ENCODE measurements around the gene ZNF500. TPM values are rescaled to one million over a fixed set of nuclear protein-coding genes. Genes with fewer than 3 reads are reported as not detected.

Gene ZNF500
- total RNA-seq, 6 experiments from 2014 or later: 4.5 to 6.6 (median 5.8) TPM

GRCh38 chr16:4729876-4730275 lies 37.1 kb downstream of the ZNF500 start:
- DNase-seq: no peak
- Histone ChIP-seq H3K27me3 (no peaks in the 10 kb centered on the region), H3K4me3 (no peak overlapping the region), H3K9me3 (no peaks in the 10 kb centered on the region), H3K4me1 (peaks cover 0 to 6% (median 0%) of the 10 kb centered on the region in 4 donors), H3K36me3 (peaks cover 0 to 16% (median 6%) of the 10 kb centered on the region in 4 donors), H3K27ac (no peak overlapping the region)
- intact Hi-C loops (cut with DNase I): loop anchor here in 1 of 2 donors (10.0 kb wide), 1 partner anchor 225 kb away; the partner anchor contains the start of gene SEC14L5
- TF ChIP-seq POLR2A (IDR thresholded peaks at IDR 0.05) (no peak), CTCF (IDR thresholded peaks at IDR 0.05) (no peak)
- 94% methylated on average over 13 of the region's 15 CpGs for WGBS (ENCODE audit: insufficient coverage, low coverage, low lambda C conversion rate, missing lambda C conversion rate)
- no peak for ATAC-seq

GRCh38 chr16:4728676-4729075 lies 38.3 kb downstream of the ZNF500 start:
- peaks cover 0 to 16% (median 6%) of the 10 kb centered on the region in 4 donors for H3K36me3 ChIP-seq
- TF ChIP-seq CTCF (IDR thresholded peaks at IDR 0.05): no peak
- TF ChIP-seq POLR2A (IDR thresholded peaks at IDR 0.05): no peak
- intact Hi-C loops (cut with DNase I): no loop called here
- no peaks in the 10 kb centered on the region for H3K27me3 ChIP-seq
- no peak overlapping the region for H3K4me3 ChIP-seq
- no peak for ATAC-seq
- WGBS (ENCODE audit: insufficient coverage, low coverage, low lambda C conversion rate, missing lambda C conversion rate): 94% methylated on average over 5 of the region's 8 CpGs
- DNase-seq: no peak
- H3K9me3 ChIP-seq: no peaks in the 10 kb centered on the region
- H3K27ac ChIP-seq: no peak overlapping the region
- peaks cover 0 to 6% (median 0%) of the 10 kb centered on the region in 4 donors for H3K4me1 ChIP-seq

- Histone ChIP-seq H3K27ac (no peak overlapping the region), H3K4me3 (no peak overlapping the region), H3K27me3 (no peaks in the 10 kb centered on the region), H3K36me3 (peaks cover 0 to 16% (median 6%) of the 10 kb centered on the region in 4 donors), H3K4me1 (no peaks in the 10 kb centered on the region), H3K9me3 (no peaks in the 10 kb centered on the region)
- ATAC-seq (no peak), DNase-seq (no peak)
- TF ChIP-seq CTCF (IDR thresholded peaks at IDR 0.05): no peak
- 86% methylated on average over 6 of the region's 18 CpGs for WGBS (ENCODE audit: insufficient coverage, low coverage, low lambda C conversion rate, missing lambda C conversion rate)
- intact Hi-C loops (cut with DNase I): no loop called here
Measured at GRCh38 chr16:4726616-4727015, 40.3 kb downstream of the ZNF500 start.

GRCh38 chr16:4724661-4725270 lies 42.2 kb downstream of the ZNF500 start:
- 87% methylated on average over 6 of the region's 11 CpGs for WGBS (ENCODE audit: insufficient coverage, low coverage, low lambda C conversion rate, missing lambda C conversion rate)
- intact Hi-C loops (cut with DNase I): no loop called here
- TF ChIP-seq CTCF (IDR thresholded peaks at IDR 0.05) (no peak), POLR2A (IDR thresholded peaks at IDR 0.05) (no peak)
- H3K9me3 ChIP-seq: no peaks in the 10 kb centered on the region
- H3K4me3 ChIP-seq: no peak overlapping the region
- no peak overlapping the region for H3K27ac ChIP-seq
- no peaks in the 10 kb centered on the region for H3K27me3 ChIP-seq
- H3K4me1 ChIP-seq: no peaks in the 10 kb centered on the region
- ATAC-seq: no peak
- no peak for DNase-seq
- H3K36me3 ChIP-seq: peaks cover 0 to 15% (median 6%) of the 10 kb centered on the region in 4 donors

Measured in right lobe of liver (tissue), 6 donors.